ENCODE results near the gene SLC12A4.
"Not testable (repeated sequence)": the region's sequence is repeated elsewhere in the genome, so short reads cannot be mapped to it uniquely, and the experiment has no call there.

The SLC12A4 gene

DNA sequence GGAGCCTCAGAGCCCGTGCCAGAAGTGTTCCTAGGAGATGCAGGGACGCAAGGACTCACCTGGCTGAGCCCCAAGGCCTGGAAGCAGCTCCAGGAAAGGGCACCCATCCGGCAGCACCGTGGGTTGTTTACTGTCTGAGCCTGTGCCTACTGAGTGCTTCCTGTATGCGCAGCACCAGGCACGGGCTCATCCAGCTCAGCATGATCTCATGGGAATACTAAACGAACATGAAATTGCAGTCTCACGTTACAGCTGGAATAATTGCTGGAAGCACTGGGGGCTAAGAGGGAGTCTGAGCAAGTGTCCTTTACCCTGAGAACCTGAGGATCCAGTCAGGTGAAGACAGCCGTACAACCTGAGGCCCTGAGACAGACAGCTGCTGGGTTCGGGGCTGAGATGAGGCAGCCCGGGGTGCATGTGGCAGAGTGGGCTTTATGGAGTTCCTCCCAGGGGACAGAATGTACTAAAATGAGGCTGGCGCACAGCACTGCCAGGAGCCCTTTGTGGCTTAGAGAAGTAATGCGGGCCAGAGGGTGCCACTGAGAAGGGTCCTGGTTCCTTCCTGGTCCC is 42.2 kb downstream of the SLC12A4 start:
- no peak for DNase-seq (ENCODE audit: low spot score)

DNA sequence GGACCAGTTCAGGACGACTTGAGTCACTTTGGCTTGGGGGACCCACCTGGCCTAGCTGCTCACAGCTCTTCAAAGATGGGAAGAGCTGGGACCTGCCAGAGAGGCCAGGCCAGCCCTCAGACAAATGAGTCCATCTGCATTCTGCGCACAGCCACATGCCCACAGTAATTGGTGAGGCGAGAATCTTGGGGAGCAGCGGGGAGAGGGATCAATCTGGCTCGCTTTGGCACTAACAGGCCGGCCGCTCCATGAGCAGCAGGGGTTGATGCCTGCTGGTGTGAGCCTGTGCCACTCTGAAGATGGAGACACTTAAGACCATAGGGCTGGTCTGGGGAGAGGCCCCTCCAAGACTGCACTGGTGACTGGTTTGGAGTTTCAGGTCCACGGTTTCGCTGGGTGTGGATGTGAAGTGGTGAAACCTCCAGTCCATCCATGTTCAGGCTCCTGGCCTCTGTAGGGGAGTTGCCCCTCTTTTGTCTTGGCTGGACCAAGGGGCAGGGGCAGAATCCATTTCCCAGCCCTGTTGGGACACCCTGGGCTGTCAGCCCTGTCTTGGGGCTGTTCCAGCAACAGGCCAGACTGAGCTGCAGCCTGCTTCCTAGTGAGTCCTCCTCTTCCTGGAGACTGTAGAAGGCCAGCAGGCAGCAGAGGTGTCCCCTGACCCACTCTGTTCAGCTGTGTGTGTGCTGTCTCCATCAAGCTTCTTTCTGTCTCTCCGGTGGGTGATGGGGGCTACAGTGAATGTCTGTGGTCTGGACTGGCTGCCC is 44.1 kb downstream of the SLC12A4 start:
- DNase-seq (ENCODE audit: low spot score), result no peak

DNA sequence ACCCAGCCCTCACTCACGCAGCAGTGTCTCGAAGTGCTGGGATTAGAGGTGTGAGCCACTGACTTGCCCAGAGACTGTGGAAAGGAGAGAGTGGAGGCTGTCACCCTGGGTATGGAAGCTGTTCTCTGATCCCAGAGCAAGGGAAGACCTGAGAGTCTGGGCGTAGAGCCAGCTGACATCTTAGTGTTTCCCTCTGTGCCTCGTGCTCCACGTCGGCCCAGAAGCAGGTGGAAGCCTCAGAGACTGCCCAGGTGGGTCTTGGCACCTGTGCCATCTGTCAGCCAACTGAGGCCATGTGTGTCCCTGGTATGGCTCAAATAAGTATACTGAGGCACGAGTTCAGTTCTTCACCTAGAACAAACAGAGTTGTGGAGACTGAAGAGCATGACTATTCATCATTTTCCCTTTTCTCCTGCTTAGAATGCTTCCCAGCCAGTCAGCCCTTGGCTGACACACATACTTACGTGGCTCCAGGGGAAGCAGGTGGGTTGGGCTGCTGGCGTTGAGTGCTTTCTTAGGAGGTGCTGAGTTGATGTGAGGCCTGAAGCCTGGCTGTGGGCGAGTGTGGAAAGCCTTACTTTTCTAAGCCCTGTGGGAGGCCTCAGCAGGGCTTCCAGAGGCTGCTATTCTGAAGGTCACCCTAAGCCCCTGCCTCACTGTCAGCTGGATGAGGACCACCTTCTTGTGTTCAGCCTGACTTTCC is 44.9 kb downstream of the SLC12A4 start:
- no peak for DNase-seq (ENCODE audit: low spot score)

- DNase-seq (ENCODE audit: low spot score), result no peak
Measured at GRCh38 chr16:67922740-67923139, 45.7 kb downstream of the SLC12A4 start.

GRCh38 chr16:67922221-67922620 is 46.2 kb downstream of the SLC12A4 start:
- no peak for DNase-seq (ENCODE audit: low spot score)

DNA sequence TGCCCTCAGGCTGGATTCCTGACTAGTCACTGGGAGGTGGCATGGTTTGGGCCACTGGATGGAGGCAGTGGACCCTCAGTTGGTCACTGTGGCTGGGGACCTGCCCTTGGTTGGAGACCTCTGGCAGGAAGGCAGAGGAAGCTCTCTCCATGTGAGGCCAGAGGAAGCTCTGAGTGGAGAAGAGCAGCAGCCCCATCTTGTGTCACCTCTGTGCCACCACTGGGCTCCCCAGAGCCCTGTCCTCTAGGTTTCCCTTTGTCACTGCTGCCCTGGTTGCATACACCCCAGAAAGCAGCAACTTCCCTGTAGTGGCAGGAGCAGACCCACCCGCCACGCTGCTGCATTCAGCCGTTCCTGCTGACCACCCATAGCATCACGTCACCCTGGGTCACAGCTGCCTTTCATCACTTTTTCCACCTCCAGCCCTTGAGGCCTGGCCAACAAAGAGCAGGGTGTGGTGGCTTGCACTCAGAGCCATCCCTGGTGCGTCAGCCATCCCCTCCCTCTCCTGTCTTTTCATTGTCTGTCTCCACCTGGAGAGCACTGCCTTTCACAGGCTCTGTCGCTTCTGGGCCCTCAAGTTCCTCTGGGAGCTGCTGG is 48.7 kb downstream of the SLC12A4 start:
- DNase-seq (ENCODE audit: low spot score), result no peak

DNA sequence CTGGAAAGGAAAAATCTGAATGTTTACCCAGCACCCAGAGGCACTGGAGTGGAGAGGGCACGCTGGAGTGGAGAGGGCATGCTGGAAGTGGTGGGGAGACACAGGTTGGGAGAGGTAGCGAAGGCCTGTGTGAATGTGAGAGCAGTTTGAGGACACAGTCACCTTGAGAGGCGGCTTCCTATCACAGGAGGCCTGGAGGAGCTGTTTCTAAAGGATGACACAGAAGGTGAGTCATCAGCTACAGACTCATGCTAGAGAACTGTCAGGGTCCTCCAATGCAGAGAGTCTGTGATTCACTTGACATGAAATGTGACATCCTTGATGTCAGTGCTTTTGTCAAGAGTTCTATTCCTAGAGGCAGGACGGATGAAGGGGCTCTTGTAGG is 50.6 kb downstream of the SLC12A4 start:
- DNase-seq (ENCODE audit: low spot score), result peak; percentile 49

DNA sequence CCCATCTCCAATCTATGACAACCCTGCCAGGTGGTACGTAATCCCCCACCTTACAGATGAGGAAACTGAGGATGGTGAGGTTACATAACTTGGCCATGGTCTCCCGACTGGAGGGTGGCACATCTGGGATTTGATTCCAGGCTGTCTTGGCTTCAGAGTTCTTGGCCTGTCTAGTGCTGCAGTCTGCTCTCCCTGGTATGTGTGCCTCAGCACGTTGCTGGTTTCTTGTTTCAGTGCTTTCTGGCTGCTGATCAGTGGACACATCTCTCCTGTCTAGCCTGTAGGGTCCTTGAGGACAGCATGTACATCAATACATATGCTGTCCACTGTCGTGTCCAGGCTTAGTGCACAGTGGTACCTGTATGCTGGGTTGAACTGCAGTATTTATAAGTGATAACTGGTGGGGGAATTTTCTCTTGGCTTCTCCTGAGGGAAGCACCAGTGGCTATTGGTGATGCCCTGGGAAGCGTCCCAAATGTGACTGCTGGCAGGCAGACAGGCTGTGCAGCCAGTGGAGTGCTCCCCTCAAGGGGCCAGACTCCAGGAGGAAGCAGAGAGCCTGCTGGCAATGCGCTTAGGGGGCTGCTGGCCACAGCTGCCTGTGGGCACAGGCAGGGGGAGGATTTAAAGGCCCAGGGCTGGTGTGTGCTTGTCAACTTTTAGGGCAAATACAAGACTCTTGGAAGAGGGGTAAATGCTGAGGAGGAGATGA is 51.1 kb downstream of the SLC12A4 start:
- DNase-seq (ENCODE audit: low spot score), result no peak

DNA sequence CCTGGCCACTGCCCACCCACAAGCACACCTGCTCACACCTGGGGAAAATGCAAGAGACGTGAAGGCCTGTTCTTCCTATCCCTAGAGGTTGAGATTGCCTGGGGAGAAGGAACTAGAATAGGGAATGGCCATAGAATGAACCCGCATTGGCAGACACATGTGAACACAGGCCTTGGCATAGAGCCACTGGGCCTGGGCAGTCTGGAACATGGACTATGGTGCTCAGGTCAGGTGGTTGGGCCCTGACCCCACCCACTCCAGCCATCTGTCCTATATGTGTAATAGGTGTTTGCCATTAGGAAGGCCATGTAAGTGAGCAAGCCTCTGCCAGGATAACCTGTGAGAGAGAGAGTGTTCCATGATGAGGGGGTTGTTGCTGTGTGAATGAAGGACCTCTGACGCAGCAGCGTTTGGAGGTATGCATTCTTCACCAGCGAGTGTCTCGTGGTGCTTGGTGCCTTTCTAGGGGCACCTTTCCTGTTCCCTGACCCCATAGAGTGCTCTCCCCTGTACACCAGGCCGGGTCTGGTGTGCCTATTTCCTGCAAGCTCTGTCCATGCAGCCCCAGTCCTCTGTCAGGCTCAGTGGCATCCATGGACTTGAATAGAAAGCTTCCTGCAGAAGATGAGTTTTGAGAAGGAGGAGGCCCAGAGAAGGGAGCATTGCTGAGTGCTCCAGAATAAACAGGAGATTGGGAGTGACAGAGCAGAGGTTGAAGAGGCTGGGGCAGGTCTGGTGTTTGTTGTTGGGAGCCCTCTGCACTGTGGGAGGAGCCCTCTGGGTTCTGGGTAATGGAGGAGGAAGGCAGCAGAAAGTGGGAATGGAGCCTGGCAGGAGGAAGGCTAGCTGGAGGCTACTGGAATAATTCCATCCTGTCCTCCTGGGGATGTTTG is 52.4 kb downstream of the SLC12A4 start:
- DNase-seq (ENCODE audit: low spot score), result no peak

DNA sequence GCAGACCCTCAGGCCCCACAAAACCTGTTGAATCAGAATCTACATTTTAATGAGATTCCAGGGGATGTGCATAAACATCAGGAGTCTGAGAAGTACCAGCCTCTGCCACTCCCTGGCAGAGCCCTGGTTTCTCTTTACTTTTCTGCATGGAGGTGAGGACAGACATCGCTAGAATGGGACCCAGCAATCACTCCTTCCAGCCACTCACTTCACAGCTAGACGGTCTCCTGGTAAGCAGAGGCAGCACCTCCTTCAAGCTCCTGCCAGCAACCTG is 53.0 kb downstream of the SLC12A4 start:
- DNase-seq (ENCODE audit: low spot score), result not testable (repeated sequence)

- DNase-seq (ENCODE audit: low spot score), result no peak
Measured at GRCh38 chr16:67914758-67915495, 53.5 kb downstream of the SLC12A4 start.

- no peak for DNase-seq (ENCODE audit: low spot score)
Measured at GRCh38 chr16:67910158-67910557, 58.3 kb downstream of the SLC12A4 start.

GRCh38 chr16:67909056-67909742 is 59.2 kb downstream of the SLC12A4 start:
- no peak for DNase-seq (ENCODE audit: low spot score)

DNA sequence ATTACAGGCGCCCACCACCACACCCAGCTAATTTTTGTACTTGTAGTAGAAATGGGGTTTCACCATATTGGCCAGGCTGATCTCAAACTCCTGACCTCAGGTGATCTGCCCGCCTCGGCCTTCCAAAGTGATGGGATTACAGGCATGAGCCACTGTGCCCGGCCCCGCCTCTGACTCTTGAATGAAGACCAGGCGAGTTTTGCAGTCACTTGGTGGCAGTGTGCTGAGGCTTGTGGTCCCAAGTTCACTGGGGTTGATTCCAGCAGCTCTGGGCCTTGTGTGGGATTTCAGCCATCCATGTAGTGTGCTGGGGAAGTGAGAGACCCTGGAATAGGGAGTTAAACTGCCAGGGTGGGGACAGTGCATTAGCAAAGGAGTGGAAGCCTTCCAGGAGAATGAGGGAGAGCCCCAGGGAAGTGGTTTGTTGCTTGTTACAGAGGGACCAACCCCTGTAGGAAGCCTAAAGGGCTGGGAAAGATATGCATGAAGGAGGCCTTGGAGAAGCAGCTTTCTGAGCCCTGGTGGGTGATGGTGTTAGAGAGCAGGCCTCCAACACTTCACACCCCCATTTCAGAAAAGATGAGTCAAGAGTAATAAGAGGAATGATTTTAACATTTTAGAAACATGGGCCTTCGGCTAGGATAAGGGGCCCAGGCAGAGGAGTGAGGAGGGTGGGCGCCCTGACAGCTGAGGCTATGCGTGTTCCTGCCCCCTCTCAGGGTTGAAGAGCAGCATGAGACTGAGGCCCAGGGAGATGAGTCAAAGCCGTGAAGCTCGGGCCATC is 60.8 kb downstream of the SLC12A4 start:
- DNase-seq (ENCODE audit: low spot score), result no peak

GRCh38 chr16:67902831-67903230 is 65.6 kb downstream of the SLC12A4 start:
- no peak for DNase-seq (ENCODE audit: low spot score)

GRCh38 chr16:67901734-67902133 is 66.7 kb downstream of the SLC12A4 start:
- DNase-seq (ENCODE audit: low spot score), result no peak

GRCh38 chr16:67897231-67897630 is 71.2 kb downstream of the SLC12A4 start:
- no peak for DNase-seq (ENCODE audit: low spot score)

DNA sequence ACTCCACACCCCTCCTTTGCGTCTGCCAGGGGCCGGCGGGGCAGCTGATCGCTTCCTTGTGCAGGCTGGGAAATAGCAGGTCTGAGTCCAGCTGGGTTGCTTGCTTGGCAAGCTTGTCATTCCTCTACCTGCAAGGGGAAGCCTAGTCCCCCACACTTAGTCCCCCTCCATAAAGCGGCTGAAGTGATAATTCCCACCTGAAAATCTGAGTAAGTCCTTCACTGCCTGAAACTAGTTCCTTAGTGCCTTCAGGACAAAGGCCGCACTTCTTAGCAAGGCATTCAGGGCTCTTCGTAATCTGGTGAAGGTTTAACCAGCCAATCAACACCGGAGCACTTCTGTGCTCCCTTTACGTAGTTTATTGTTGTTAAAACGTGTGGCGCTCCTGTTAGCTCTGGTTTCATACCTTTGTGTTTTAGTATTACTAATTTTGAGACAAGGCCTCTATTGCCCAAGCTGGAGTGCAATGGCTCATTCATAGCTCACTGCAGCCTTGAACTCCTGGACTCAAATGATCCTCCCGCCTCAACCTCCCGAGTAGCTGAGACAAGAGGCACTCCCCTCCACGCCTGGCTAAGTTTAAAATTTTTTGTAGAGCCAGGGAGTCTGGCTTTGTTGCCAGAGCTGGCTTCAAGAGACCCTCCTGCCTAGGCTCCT is 74.6 kb downstream of the SLC12A4 start:
- DNase-seq (ENCODE audit: low spot score), result no peak
